Astrocyte (in vitro differentiated cells and primary cell): ENCODE data around the gene ABCG4. TPM values are rescaled to one million over a fixed set of nuclear protein-coding genes. Genes with fewer than 3 reads are reported as not detected.

Experiments
- DNase-seq: peaks from one replicate; pipeline ENCODE4 v3.0.0-alpha.2; 2010; ENCODE audit warnings: low read depth
- FAIRE-seq: peaks from 2 replicates; lab custom pipeline; 2011; peaks lifted over from hg19 to GRCh38; lab: Jason Lieb, UNC
- H2AFZ ChIP-seq: 2 replicates; pipeline ENCODE4 v1.6.0; 2012; ENCODE audit warnings: low read depth, low read length, inconsistent platforms
- H3K27ac ChIP-seq: 2 replicates; pipeline ENCODE4 v1.5.1; 2011; ENCODE audit warnings: low read depth, low read length, inconsistent platforms
- H3K27me3 ChIP-seq: 2 replicates; pipeline ENCODE4 v1.6.0; 2011; ENCODE audit warnings: low read length, inconsistent platforms; ENCODE audit not compliant: insufficient read depth
- H3K36me3 ChIP-seq: 2 replicates; pipeline ENCODE4 v1.5.1; 2011; ENCODE audit warnings: low read length, inconsistent platforms; ENCODE audit not compliant: insufficient read depth
- H3K4me1 ChIP-seq: 2 replicates; pipeline ENCODE4 v1.5.1; 2011; ENCODE audit warnings: low read length, inconsistent platforms; ENCODE audit not compliant: insufficient read depth
- H3K4me2 ChIP-seq: 2 replicates; pipeline ENCODE4 v1.6.0; 2012; ENCODE audit warnings: low read length, inconsistent platforms
- H3K4me3 ChIP-seq: 2 replicates; pipeline ENCODE4 v1.5.1; 2011; ENCODE audit warnings: low read depth, mild to moderate bottlenecking, low read length, inconsistent platforms; ENCODE audit not compliant: insufficient read depth
- H3K79me2 ChIP-seq: 2 replicates; pipeline ENCODE4 v1.6.0; 2012; ENCODE audit warnings: mild to moderate bottlenecking, low read length, inconsistent platforms; ENCODE audit not compliant: insufficient read depth
- H3K9ac ChIP-seq: 2 replicates; pipeline ENCODE4 v1.6.0; 2012; ENCODE audit warnings: mild to moderate bottlenecking, low read length, inconsistent platforms
- H3K9me3 ChIP-seq: 2 replicates; pipeline ENCODE4 v1.5.1; 2012; ENCODE audit warnings: low read depth, mild to moderate bottlenecking, low read length, inconsistent platforms; ENCODE audit not compliant: insufficient read depth
- H4K20me1 ChIP-seq: 2 replicates; pipeline ENCODE4 v1.6.0; 2012; ENCODE audit warnings: low read length, inconsistent platforms; ENCODE audit not compliant: insufficient read depth
- H3K27ac Mint-ChIP-seq: one replicate; pipeline ENCODE4 v1.8.0; 2021; ENCODE audit warnings: mild to moderate bottlenecking, mixed read lengths; ENCODE audit not compliant: unreplicated experiment
- H3K27me3 Mint-ChIP-seq: one replicate; pipeline ENCODE4 v1.8.0; 2021; ENCODE audit warnings: low read depth, mixed read lengths; ENCODE audit not compliant: unreplicated experiment
- H3K36me3 Mint-ChIP-seq: one replicate; pipeline ENCODE4 v1.8.0; 2021; ENCODE audit warnings: low read depth, mixed read lengths; ENCODE audit not compliant: unreplicated experiment
- H3K4me1 Mint-ChIP-seq: one replicate; pipeline ENCODE4 v1.8.0; 2021; ENCODE audit warnings: low read depth, mixed read lengths; ENCODE audit not compliant: unreplicated experiment
- H3K4me3 Mint-ChIP-seq: one replicate; pipeline ENCODE4 v1.8.0; 2021; ENCODE audit warnings: mild to moderate bottlenecking, moderate library complexity, mixed read lengths; ENCODE audit not compliant: unreplicated experiment
- H3K9me3 Mint-ChIP-seq: one replicate; pipeline ENCODE4 v1.8.0; 2021; ENCODE audit warnings: mild to moderate bottlenecking, mixed read lengths; ENCODE audit not compliant: unreplicated experiment
- CTCF ChIP-seq: IDR thresholded peaks from 2 replicates; pipeline ENCODE4 v1.5.1; 2011; ENCODE audit warnings: low read depth, mild to moderate bottlenecking, inconsistent platforms, low read length, moderate library complexity; ENCODE audit not compliant: insufficient read depth
- EZH2 ChIP-seq: IDR thresholded peaks from 2 replicates; pipeline ENCODE4 v1.6.1; 2012; ENCODE audit warnings: mild to moderate bottlenecking, low read length, inconsistent platforms; ENCODE audit not compliant: insufficient read depth
- total RNA-seq: library from RNA; stranded (reverse); gene quantifications from 2 replicates; pipeline ENCODE4 v1.2.1, GENCODE V29; 2021

The ABCG4 gene
- total RNA-seq, 1 donor from 2014 or later, result 1.5 TPM

DNA sequence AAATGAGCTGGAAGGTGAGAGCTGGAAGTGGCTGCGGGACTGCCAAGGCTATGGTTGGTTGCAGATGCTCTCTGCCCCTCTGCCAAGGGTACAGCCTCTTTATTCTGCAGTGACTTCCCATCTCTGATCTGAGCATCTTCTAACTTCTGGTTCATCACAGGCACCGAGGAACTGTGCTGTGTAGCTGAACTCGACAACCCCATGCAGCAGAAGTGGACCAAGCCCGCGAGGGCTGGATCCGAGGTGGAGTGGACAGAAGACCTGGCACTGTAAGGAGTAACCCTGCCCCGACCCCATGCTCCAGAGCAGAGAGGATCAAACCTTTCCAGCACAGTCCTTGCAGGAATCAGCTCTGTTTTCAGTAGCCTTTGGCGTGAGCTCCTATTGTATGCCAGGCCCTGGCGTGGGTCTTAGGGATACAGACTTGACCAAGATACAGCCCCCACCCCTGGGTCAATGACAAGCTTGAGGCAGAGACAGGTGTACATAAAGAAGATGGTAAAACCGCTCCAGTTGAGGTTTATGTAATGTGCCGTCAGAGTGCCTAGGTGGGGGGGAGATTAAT is 37.4 kb upstream of the ABCG4 start:
- Mint-ChIP-seq H3K27ac (no peak overlapping the region), H3K27me3 (no peaks in the 10 kb centered on the region), H3K4me1 (peaks cover 14% of the 10 kb centered on the region), H3K9me3 (no peaks in the 10 kb centered on the region), H3K36me3 (peaks cover 22% of the 10 kb centered on the region), H3K4me3 (no peak overlapping the region)
- Histone ChIP-seq H3K9me3 (no peaks in the 10 kb centered on the region), H3K79me2 (peaks cover 27% of the 10 kb centered on the region), H3K4me2 (no peak overlapping the region), H3K4me1 (peaks cover 14% of the 10 kb centered on the region), H3K4me3 (no peak overlapping the region), H2AFZ (no peak overlapping the region), H3K27ac (no peak overlapping the region), H3K9ac (no peak overlapping the region), H4K20me1 (peaks cover 21% of the 10 kb centered on the region), H3K36me3 (peaks cover 14% of the 10 kb centered on the region), H3K27me3 (no peaks in the 10 kb centered on the region)
- DNase-seq, result no peak
- no peak for TF ChIP-seq EZH2
- no peak for TF ChIP-seq CTCF
- no peak for FAIRE-seq

DNA sequence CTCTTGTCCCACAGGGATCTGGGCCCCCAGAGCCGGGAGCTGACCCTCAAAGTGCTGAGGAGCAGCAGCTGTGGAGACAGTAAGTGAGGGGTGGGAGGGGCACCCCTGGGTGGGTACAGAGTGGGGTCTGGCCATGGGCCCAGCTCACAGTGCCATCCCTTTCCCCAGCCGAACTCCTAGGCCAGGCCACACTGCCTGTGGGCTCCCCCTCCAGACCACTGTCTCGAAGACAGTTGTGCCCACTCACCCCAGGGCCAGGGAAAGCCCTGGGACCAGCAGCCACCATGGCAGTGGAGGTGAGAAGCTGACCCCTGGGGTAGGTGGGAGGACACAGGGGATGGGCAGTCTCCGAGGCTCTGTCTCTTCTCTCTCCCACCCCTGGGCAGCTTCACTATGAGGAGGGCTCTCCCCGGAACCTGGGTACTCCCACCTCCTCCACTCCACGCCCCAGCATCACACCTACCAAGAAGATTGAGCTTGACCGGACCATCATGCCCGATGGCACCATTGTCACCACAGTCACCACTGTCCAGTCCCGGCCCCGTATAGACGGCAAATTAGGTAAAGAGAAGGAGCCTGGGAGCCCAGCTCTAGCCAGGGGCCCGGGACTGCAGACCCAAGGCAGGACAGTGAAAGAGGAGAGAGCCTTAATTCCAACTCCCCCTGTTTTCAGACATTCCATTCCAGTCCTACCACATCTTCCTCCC is 36.4 kb upstream of the ABCG4 start:
- H3K4me1 ChIP-seq, result peaks cover 9% of the 10 kb centered on the region
- no peak for TF ChIP-seq EZH2
- no peak for TF ChIP-seq CTCF
- FAIRE-seq, result no peak
- Mint-ChIP-seq H3K27me3 (no peaks in the 10 kb centered on the region), H3K36me3 (peaks cover 27% of the 10 kb centered on the region), H3K27ac (no peak overlapping the region), H3K9me3 (no peaks in the 10 kb centered on the region), H3K4me3 (no peak overlapping the region), H3K4me1 (peaks cover 13% of the 10 kb centered on the region)
- peaks cover 21% of the 10 kb centered on the region for H4K20me1 ChIP-seq
- H3K36me3 ChIP-seq, result peaks cover 14% of the 10 kb centered on the region
- H3K79me2 ChIP-seq, result peaks cover 25% of the 10 kb centered on the region
- no peaks in the 10 kb centered on the region for H3K27me3 ChIP-seq
- H3K9ac ChIP-seq, result no peak overlapping the region
- H2AFZ ChIP-seq, result no peak overlapping the region
- H3K27ac ChIP-seq, result no peak overlapping the region
- DNase-seq, result no peak
- H3K9me3 ChIP-seq, result no peaks in the 10 kb centered on the region
- no peak overlapping the region for H3K4me2 ChIP-seq
- no peak overlapping the region for H3K4me3 ChIP-seq

GRCh38 chr11:119113716-119114115 is 35.1 kb upstream of the ABCG4 start:
- TF ChIP-seq CTCF (no peak), EZH2 (no peak)
- Histone ChIP-seq H3K9ac (no peak overlapping the region), H3K4me1 (peaks cover 3% of the 10 kb centered on the region), H3K4me2 (no peak overlapping the region), H3K79me2 (peaks cover 12% of the 10 kb centered on the region), H3K27me3 (no peaks in the 10 kb centered on the region), H2AFZ (no peak overlapping the region), H4K20me1 (peaks cover 14% of the 10 kb centered on the region), H3K4me3 (no peak overlapping the region), H3K9me3 (no peaks in the 10 kb centered on the region), H3K27ac (no peak overlapping the region), H3K36me3 (peaks cover 14% of the 10 kb centered on the region)
- Mint-ChIP-seq H3K27me3 (no peaks in the 10 kb centered on the region), H3K27ac (no peak overlapping the region), H3K9me3 (no peaks in the 10 kb centered on the region), H3K4me1 (peaks cover 7% of the 10 kb centered on the region), H3K36me3 (peaks cover 29% of the 10 kb centered on the region), H3K4me3 (no peak overlapping the region)
- DNase-seq (no peak), FAIRE-seq (no peak)
